GM23338 (cell line): ENCODE measurements around the gene GCFC2.

Experiments
- CREB1 ChIP-seq: fragments of 250-450 bp; sonication (Bioruptor Pico); IDR thresholded peaks from 2 replicates; pipeline ENCODE4 v1.5.0; 2020; ENCODE audit warnings: low read depth, mild to moderate bottlenecking, moderate library complexity
- CTCF ChIP-seq, 2 experiments: fragments of 200-600 bp in 1 of 2; sonication (generic) in 1 of 2; conservative IDR thresholded peaks; 2 replicates each; pipeline versions ENCODE4 v1.5.1 to v1.6.1; 2016 to 2017; ENCODE audit warnings: antibody characterized with exemption in 2 of 2, low read depth in 2 of 2, mild to moderate bottlenecking in 2 of 2, moderate library complexity in 1 of 2
- EZH2 ChIP-seq: fragments of 200-600 bp; sonication (generic); IDR thresholded peaks from one replicate; pipeline ENCODE4 v1.8.0; 2017; ENCODE audit warnings: antibody characterized with exemption, mild to moderate bottlenecking, low read depth; ENCODE audit not compliant: unreplicated experiment
- EZH2phosphoT487 ChIP-seq: fragments of 200-600 bp; sonication (generic); IDR thresholded peaks from one replicate; pipeline ENCODE4 v1.8.1; 2018; ENCODE audit warnings: antibody characterized with exemption; ENCODE audit not compliant: unreplicated experiment
- NANOG ChIP-seq: IDR thresholded peaks from 2 replicates; pipeline ENCODE4 v1.6.1; 2016; ENCODE audit warnings: antibody characterized with exemption, borderline replicate concordance
- POLR2AphosphoS5 ChIP-seq: IDR thresholded peaks from 2 replicates; pipeline ENCODE4 v1.6.1; 2016; ENCODE audit warnings: antibody characterized with exemption, low read depth
- REST ChIP-seq: IDR thresholded peaks from one replicate; pipeline ENCODE4 v1.6.1; 2018; ENCODE audit warnings: antibody characterized with exemption; ENCODE audit not compliant: unreplicated experiment

- TF ChIP-seq CTCF (conservative IDR thresholded peaks at IDR 0.05; ENCODE audit: low read depth in 2 of 2) (no peak), CREB1 (CRISPR knock-in tag) (no peak), EZH2 (no peak), REST (no peak), NANOG (no peak), EZH2phosphoT487 (no peak), POLR2AphosphoS5 (no peak)
Measured at GRCh38 chr2:75621228-75621627, 89.5 kb downstream of the GCFC2 start.
